Colonic mucosa (tissue), 4 donors: Measurements from ENCODE around the gene PDE6A. TPM values are rescaled to one million over a fixed set of nuclear protein-coding genes. Genes with fewer than 3 reads are reported as not detected.

ENCODE experiments used
- DNase-seq: peaks from one replicate; pipeline ENCODE4 v3.0.0-alpha.2; 2020
- H3K27ac ChIP-seq: fragments of 200-600 bp; one replicate; pipeline ENCODE4 v1.8.0; 2021
- H3K27me3 ChIP-seq: fragments of 200-600 bp; one replicate; pipeline ENCODE4 v1.8.0; 2021
- H3K36me3 ChIP-seq: fragments of 200-600 bp; one replicate; pipeline ENCODE4 v1.8.0; 2021
- H3K4me1 ChIP-seq: fragments of 200-600 bp; one replicate; pipeline ENCODE4 v1.8.0; 2021; ENCODE audit warnings: mild to moderate bottlenecking
- H3K4me3 ChIP-seq: fragments of 200-600 bp; one replicate; pipeline ENCODE4 v1.8.0; 2021
- H3K9ac ChIP-seq, 2 donors: one replicate each; pipeline ENCODE4 v1.7.0; 2013; ENCODE audit warnings: control low read depth in 2 of 2, low read depth in 2 of 2, low read length in 2 of 2
- H3K9me3 ChIP-seq: fragments of 200-600 bp; one replicate; pipeline ENCODE4 v1.8.0; 2021
- CTCF ChIP-seq: fragments of 200-600 bp; IDR thresholded peaks from one replicate; pipeline ENCODE4 v1.8.0; 2022; ENCODE audit warnings: antibody characterized with exemption, mild to moderate bottlenecking
- intact Hi-C: fragments of 100-400 bp; cut with DNase I; formaldehyde crosslinking; loops from one replicate; pipeline ENCODE4 v1.14.1; 2022
- total RNA-seq, 2 donors: library from RNA; stranded (reverse); fragmentation: NEBNext Ultra II Directional in 1 of 2; extraction: Animal tissue kit (Norgen Biotek cat#: 25700) in 1 of 2; gene quantifications; one replicate each; pipeline ENCODE4 v1.2.1, GENCODE V29; 2021
- donor health status: healthy.
- donor health status: DM: no; HTN: no; CAD: no.
- donor health status: DM: no; HTN: no; CAD: no.

PDE6A gene
- total RNA-seq, 2 donors from 2014 or later: 1.5 to 2.7 TPM

GRCh38 chr5:149963729-149964128 is 19.1 kb upstream of the PDE6A start:
- no peaks in the 10 kb centered on the region for H3K36me3 ChIP-seq
- no peaks in the 10 kb centered on the region for H3K9me3 ChIP-seq
- H3K9ac ChIP-seq: peak overlapping the region in 1 of 2 donors; percentile 28
- no peak for DNase-seq
- TF ChIP-seq CTCF: no peak
- H3K4me1 ChIP-seq: no peaks in the 10 kb centered on the region
- H3K4me3 ChIP-seq: no peak overlapping the region
- intact Hi-C loops: loop anchor here (5.0 kb wide), 1 partner anchor 111 kb away; no protein-coding TSS in a partner anchor
- H3K27me3 ChIP-seq: no peaks in the 10 kb centered on the region
- peak overlapping the region; percentile 2 for H3K27ac ChIP-seq

- Histone ChIP-seq H3K4me3 (peak overlapping the region; percentile 84), H3K36me3 (no peaks in the 10 kb centered on the region), H3K27ac (no peak overlapping the region), H3K27me3 (no peaks in the 10 kb centered on the region), H3K9ac (peak overlapping the region; percentile 1 to 82), H3K9me3 (no peaks in the 10 kb centered on the region), H3K4me1 (no peaks in the 10 kb centered on the region)
- DNase-seq: no peak
- intact Hi-C loops: loop anchor here (5.0 kb wide), 1 partner anchor 110 kb away; no protein-coding TSS in a partner anchor
- no peak for TF ChIP-seq CTCF
Observed at GRCh38 chr5:149962601-149963300, 18.2 kb upstream of the PDE6A start.

- H3K9ac ChIP-seq: peak overlapping the region in 1 of 2 donors; percentile 82
- no peaks in the 10 kb centered on the region for H3K9me3 ChIP-seq
- H3K4me3 ChIP-seq: peak overlapping the region; percentile 84
- no peaks in the 10 kb centered on the region for H3K27me3 ChIP-seq
- intact Hi-C loops: loop anchor here (5.0 kb wide), 1 partner anchor 110 kb away; no protein-coding TSS in a partner anchor
- H3K4me1 ChIP-seq: no peaks in the 10 kb centered on the region
- peak; percentile 27 for TF ChIP-seq CTCF
- peak overlapping the region; percentile 93 for H3K27ac ChIP-seq
- H3K36me3 ChIP-seq: no peaks in the 10 kb centered on the region
- DNase-seq: no peak
Observed at GRCh38 chr5:149961957-149962409, 17.4 kb upstream of the PDE6A start.

GRCh38 chr5:149961186-149961685 is 16.6 kb upstream of the PDE6A start:
- intact Hi-C loops: loop anchor here (5.0 kb wide), 1 partner anchor 109 kb away; no protein-coding TSS in a partner anchor
- Histone ChIP-seq H3K27me3 (no peaks in the 10 kb centered on the region), H3K4me3 (peak overlapping the region; percentile 84), H3K4me1 (no peaks in the 10 kb centered on the region), H3K9me3 (no peaks in the 10 kb centered on the region), H3K27ac (peak overlapping the region; percentile 93), H3K9ac (peak overlapping the region; percentile 82 to 89), H3K36me3 (no peaks in the 10 kb centered on the region)
- TF ChIP-seq CTCF: no peak
- no peak for DNase-seq

- intact Hi-C loops: loop anchor here (5.0 kb wide), 1 partner anchor 108 kb away; no protein-coding TSS in a partner anchor
- no peak for TF ChIP-seq CTCF
Observed at GRCh38 chr5:149960272-149961185, 15.9 kb upstream of the PDE6A start, which contains the start of gene SLC26A2. Gene SLC26A2, plus strand, starts transcription at chr5:149960758. Its CDS starts 16,895 bp downstream, at chr5:149977653.

More at GRCh38 chr5:149960272-149961185, 15.9 kb upstream of the PDE6A start, which contains the start of gene SLC26A2:
- no peaks in the 10 kb centered on the region for H3K4me1 ChIP-seq
- no peaks in the 10 kb centered on the region for H3K9me3 ChIP-seq
- H3K9ac ChIP-seq: peak within 1 kb of the TSS; percentile 82 to 89
- H3K27me3 ChIP-seq: no peaks in the 10 kb centered on the region
- H3K36me3 ChIP-seq: no peaks in the 10 kb centered on the region
- DNase-seq: peak; percentile 99
- peak within 1 kb of the TSS; percentile 93 for H3K27ac ChIP-seq
- H3K4me3 ChIP-seq: peak within 1 kb of the TSS; percentile 84
